Coronary artery (tissue), 2 donors: Measurements from ENCODE around the gene GNA12.

Source experiments
- DNase-seq: peaks from one replicate; pipeline ENCODE4 v3.0.0-alpha.2; 2017; ENCODE audit warnings: low spot score
- H3K27ac ChIP-seq, 2 donors: fragments of 200-600 bp; sonication (generic); one replicate each; pipeline ENCODE4 v1.5.1; 2016 to 2019
- H3K4me3 ChIP-seq: fragments of 200-600 bp; sonication (generic); 2 replicates; pipeline ENCODE4 v1.5.1; 2016; ENCODE audit warnings: mild to moderate bottlenecking, moderate library complexity
- CTCF ChIP-seq: fragments of 200-600 bp; sonication (generic); IDR thresholded peaks from one replicate; pipeline ENCODE4 v1.5.1; 2019; ENCODE audit warnings: antibody characterized with exemption

The GNA12 gene

GRCh38 chr7:2849941-2850766 lies 6.0 kb upstream of the GNA12 start:
- no peak overlapping the region for H3K4me3 ChIP-seq
- no peak for DNase-seq
- no peak overlapping the region for H3K27ac ChIP-seq
- TF ChIP-seq CTCF, result no peak

- Histone ChIP-seq H3K27ac (no peak overlapping the region), H3K4me3 (peak overlapping the region; percentile 73)
- no peak for DNase-seq
- TF ChIP-seq CTCF, result no peak
These were observed 1.0 kb upstream of the GNA12 start for GRCh38 chr7:2845034-2845592.

GRCh38 chr7:2843711-2844152 lies 376 bp downstream of the GNA12 start:
- DNase-seq, result no peak
- Histone ChIP-seq H3K4me3 (peak overlapping the region; percentile 95), H3K27ac (peak overlapping the region; percentile 23 to 95)

GRCh38 chr7:2843191-2843685 lies 870 bp downstream of the GNA12 start:
- Histone ChIP-seq H3K27ac (peak overlapping the region; percentile 23 to 95), H3K4me3 (peak overlapping the region; percentile 95)
- no peak for DNase-seq
- TF ChIP-seq CTCF, result no peak

More at GRCh38 chr7:2843711-2844152, 376 bp downstream of the GNA12 start:
- no peak for TF ChIP-seq CTCF

- TF ChIP-seq CTCF, result no peak
- DNase-seq, result no peak
- H3K27ac ChIP-seq, result no peak overlapping the region
- H3K4me3 ChIP-seq, result no peak overlapping the region
These were observed 2.2 kb downstream of the GNA12 start for GRCh38 chr7:2841907-2842306.

- TF ChIP-seq CTCF, result no peak
- no peak for DNase-seq
- Histone ChIP-seq H3K27ac (no peak overlapping the region), H3K4me3 (no peak overlapping the region)
These were observed 3.6 kb downstream of the GNA12 start for GRCh38 chr7:2840458-2840857.
